GM23338 (cell line): Measurements from ENCODE around the gene MAGI1.

Source experiments
- CREB1 ChIP-seq: fragments of 250-450 bp; sonication (Bioruptor Pico); IDR thresholded peaks from 2 replicates; pipeline ENCODE4 v1.5.0; 2020; ENCODE audit warnings: low read depth, mild to moderate bottlenecking, moderate library complexity
- CTCF ChIP-seq, 2 experiments: fragments of 200-600 bp in 1 of 2; sonication (generic) in 1 of 2; conservative IDR thresholded peaks; 2 replicates each; pipeline versions ENCODE4 v1.5.1 to v1.6.1; 2016 to 2017; ENCODE audit warnings: antibody characterized with exemption in 2 of 2, low read depth in 2 of 2, mild to moderate bottlenecking in 2 of 2, moderate library complexity in 1 of 2
- ETS1 ChIP-seq: IDR thresholded peaks from 2 replicates; pipeline ENCODE4 v1.6.1; 2016; ENCODE audit warnings: antibody characterized with exemption
- EZH2 ChIP-seq: fragments of 200-600 bp; sonication (generic); IDR thresholded peaks from one replicate; pipeline ENCODE4 v1.8.0; 2017; ENCODE audit warnings: antibody characterized with exemption, mild to moderate bottlenecking, low read depth; ENCODE audit not compliant: unreplicated experiment
- EZH2phosphoT487 ChIP-seq: fragments of 200-600 bp; sonication (generic); IDR thresholded peaks from one replicate; pipeline ENCODE4 v1.8.1; 2018; ENCODE audit warnings: antibody characterized with exemption; ENCODE audit not compliant: unreplicated experiment
- JUNB ChIP-seq: IDR thresholded peaks from one replicate; pipeline ENCODE4 v1.6.1; 2016; ENCODE audit warnings: antibody characterized with exemption; ENCODE audit not compliant: unreplicated experiment
- POLR2AphosphoS5 ChIP-seq: IDR thresholded peaks from 2 replicates; pipeline ENCODE4 v1.6.1; 2016; ENCODE audit warnings: antibody characterized with exemption, low read depth
- REST ChIP-seq: IDR thresholded peaks from one replicate; pipeline ENCODE4 v1.6.1; 2018; ENCODE audit warnings: antibody characterized with exemption; ENCODE audit not compliant: unreplicated experiment
- ZNF331 ChIP-seq: fragments of 250-450 bp; sonication (Bioruptor Pico); IDR thresholded peaks from 2 replicates; pipeline ENCODE4 v1.5.0; 2020; ENCODE audit warnings: low read depth, mild to moderate bottlenecking, moderate library complexity

GRCh38 chr3:65596571-65597225 lies 442.0 kb downstream of the MAGI1 start:
- TF ChIP-seq CTCF (conservative IDR thresholded peaks at IDR 0.05; ENCODE audit: low read depth in 2 of 2): no peak
- no peak for TF ChIP-seq EZH2
- peak; percentile 32; the same call in 1 of the 2 replicates for TF ChIP-seq POLR2AphosphoS5
- no peak for TF ChIP-seq CREB1 (CRISPR knock-in tag)
- no peak for TF ChIP-seq EZH2phosphoT487
- no peak for TF ChIP-seq REST
- no peak for TF ChIP-seq ETS1
- no peak for TF ChIP-seq ZNF331
- no peak for TF ChIP-seq JUNB
